ENCODE measurements around the gene TLK2.

TLK2 gene

DNA sequence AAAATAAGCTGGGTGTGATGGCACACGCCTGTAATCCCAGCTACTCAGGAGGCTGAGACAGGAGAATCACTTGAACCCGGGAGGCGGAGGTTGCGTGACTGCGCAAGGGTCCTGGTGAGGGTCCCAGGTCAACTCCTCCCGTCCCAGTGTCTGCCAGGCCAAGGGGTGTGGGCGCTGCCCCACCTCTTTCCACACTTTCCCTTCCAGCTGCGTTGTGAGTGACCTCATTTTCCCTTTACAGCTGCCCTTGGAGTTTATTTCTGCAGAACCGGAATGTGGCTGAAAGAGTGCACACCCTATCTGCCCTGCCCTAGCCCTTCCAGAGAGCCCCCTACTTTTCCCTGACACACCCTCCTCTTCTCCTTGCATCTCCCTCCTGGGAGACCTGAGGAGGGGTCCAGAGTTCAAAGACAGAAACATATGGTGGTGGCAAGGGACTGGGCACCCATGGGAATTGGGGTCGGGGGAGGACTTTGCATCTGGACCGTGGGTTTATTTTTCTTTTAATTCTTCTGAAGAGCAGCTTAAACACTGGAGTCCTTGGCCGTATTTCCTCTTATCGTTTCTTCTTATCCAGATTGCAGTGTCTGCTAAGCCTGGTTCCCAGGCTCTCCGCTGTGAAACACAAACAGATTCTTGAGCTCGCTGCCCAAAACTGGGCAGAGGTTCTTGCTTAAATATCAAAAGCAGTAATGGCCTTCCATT, 169.8 kb downstream of the TLK2 start:
- Histone ChIP-seq H3K9ac (ENCODE audit: low read length) (no peak overlapping the region), H3K4me3 (ENCODE audit: low read length) (no peak overlapping the region), H3K4me1 (ENCODE audit: control insufficient read depth, insufficient read depth, low read length) (peaks cover 2% of the 10 kb centered on the region), H3K27me3 (ENCODE audit: control insufficient read depth, insufficient read depth, low read length) (no peaks in the 10 kb centered on the region), H3K27ac (ENCODE audit: low read depth, low read length) (no peak overlapping the region), H3K36me3 (ENCODE audit: control insufficient read depth, insufficient read depth, low read length) (no peaks in the 10 kb centered on the region)

GRCh38 chr17:62648956-62649294, 170.3 kb downstream of the TLK2 start:
- Histone ChIP-seq H3K9ac (ENCODE audit: low read length) (no peak overlapping the region), H3K27ac (ENCODE audit: low read depth, low read length) (no peak overlapping the region), H3K27me3 (ENCODE audit: control insufficient read depth, insufficient read depth, low read length) (no peaks in the 10 kb centered on the region), H3K36me3 (ENCODE audit: control insufficient read depth, insufficient read depth, low read length) (no peaks in the 10 kb centered on the region), H3K4me3 (ENCODE audit: low read length) (no peak overlapping the region), H3K4me1 (ENCODE audit: control insufficient read depth, insufficient read depth, low read length) (peaks cover 2% of the 10 kb centered on the region)

DNA sequence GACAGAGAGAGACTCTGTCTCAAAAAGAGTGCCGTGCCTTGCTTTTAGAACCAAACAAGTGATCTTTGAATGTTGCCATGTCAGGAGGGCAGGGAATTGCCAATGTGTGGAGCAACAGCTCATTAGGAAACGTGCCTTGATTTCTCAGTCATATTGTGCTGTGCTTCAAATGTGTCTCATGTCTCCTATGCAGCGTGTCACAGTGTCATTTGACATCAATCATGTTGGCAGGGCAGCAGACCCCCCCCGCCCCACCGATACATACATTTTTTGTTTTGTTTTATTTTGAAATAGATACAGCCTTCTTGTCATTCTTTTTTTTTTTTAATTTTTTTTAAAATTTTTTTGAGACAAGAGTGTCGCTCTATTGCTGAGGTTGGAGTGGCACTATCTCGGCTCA, 170.9 kb downstream of the TLK2 start:
- no peak overlapping the region for H3K9ac ChIP-seq (ENCODE audit: low read length)
- H3K4me1 ChIP-seq (ENCODE audit: control insufficient read depth, insufficient read depth, low read length): peaks cover 2% of the 10 kb centered on the region
- no peaks in the 10 kb centered on the region for H3K36me3 ChIP-seq (ENCODE audit: control insufficient read depth, insufficient read depth, low read length)
- H3K4me3 ChIP-seq (ENCODE audit: low read length): no peak overlapping the region
- no peaks in the 10 kb centered on the region for H3K27me3 ChIP-seq (ENCODE audit: control insufficient read depth, insufficient read depth, low read length)
- no peak overlapping the region for H3K27ac ChIP-seq (ENCODE audit: low read depth, low read length)

- Histone ChIP-seq H3K4me3 (ENCODE audit: low read length) (no peak overlapping the region), H3K9ac (ENCODE audit: low read length) (no peak overlapping the region), H3K36me3 (ENCODE audit: control insufficient read depth, insufficient read depth, low read length) (no peaks in the 10 kb centered on the region), H3K27ac (ENCODE audit: low read depth, low read length) (no peak overlapping the region), H3K4me1 (ENCODE audit: control insufficient read depth, insufficient read depth, low read length) (peaks cover 4% of the 10 kb centered on the region), H3K27me3 (ENCODE audit: control insufficient read depth, insufficient read depth, low read length) (no peaks in the 10 kb centered on the region)
Observed at GRCh38 chr17:62650587-62650986, 172.0 kb downstream of the TLK2 start.

GRCh38 chr17:62652251-62653001, 173.8 kb downstream of the TLK2 start:
- H3K36me3 ChIP-seq (ENCODE audit: control insufficient read depth, insufficient read depth, low read length): no peaks in the 10 kb centered on the region
- H3K9ac ChIP-seq (ENCODE audit: low read length): no peak overlapping the region
- H3K4me3 ChIP-seq (ENCODE audit: low read length): peak overlapping the region; percentile 58
- no peaks in the 10 kb centered on the region for H3K27me3 ChIP-seq (ENCODE audit: control insufficient read depth, insufficient read depth, low read length)
- H3K4me1 ChIP-seq (ENCODE audit: control insufficient read depth, insufficient read depth, low read length): peaks cover 4% of the 10 kb centered on the region
- H3K27ac ChIP-seq (ENCODE audit: low read depth, low read length): peak overlapping the region; percentile 24

GRCh38 chr17:62653002-62653825, 174.6 kb downstream of the TLK2 start:
- no peaks in the 10 kb centered on the region for H3K27me3 ChIP-seq (ENCODE audit: control insufficient read depth, insufficient read depth, low read length)
- H3K27ac ChIP-seq (ENCODE audit: low read depth, low read length): peak overlapping the region; percentile 41
- no peak overlapping the region for H3K9ac ChIP-seq (ENCODE audit: low read length)
- no peaks in the 10 kb centered on the region for H3K36me3 ChIP-seq (ENCODE audit: control insufficient read depth, insufficient read depth, low read length)
- peak overlapping the region; percentile 58 for H3K4me3 ChIP-seq (ENCODE audit: low read length)
- peaks cover 4% of the 10 kb centered on the region for H3K4me1 ChIP-seq (ENCODE audit: control insufficient read depth, insufficient read depth, low read length)

- H3K4me3 ChIP-seq (ENCODE audit: low read length): no peak overlapping the region
- H3K27ac ChIP-seq (ENCODE audit: low read depth, low read length): no peak overlapping the region
- H3K27me3 ChIP-seq (ENCODE audit: control insufficient read depth, insufficient read depth, low read length): no peaks in the 10 kb centered on the region
- no peak overlapping the region for H3K9ac ChIP-seq (ENCODE audit: low read length)
- H3K36me3 ChIP-seq (ENCODE audit: control insufficient read depth, insufficient read depth, low read length): no peaks in the 10 kb centered on the region
- peaks cover 4% of the 10 kb centered on the region for H3K4me1 ChIP-seq (ENCODE audit: control insufficient read depth, insufficient read depth, low read length)
Observed at GRCh38 chr17:62653826-62654761, 175.5 kb downstream of the TLK2 start.

GRCh38 chr17:62655656-62656055, 177.0 kb downstream of the TLK2 start:
- Histone ChIP-seq H3K36me3 (ENCODE audit: control insufficient read depth, insufficient read depth, low read length) (no peaks in the 10 kb centered on the region), H3K9ac (ENCODE audit: low read length) (no peak overlapping the region), H3K4me1 (ENCODE audit: control insufficient read depth, insufficient read depth, low read length) (peaks cover 4% of the 10 kb centered on the region), H3K27ac (ENCODE audit: low read depth, low read length) (no peak overlapping the region), H3K4me3 (ENCODE audit: low read length) (no peak overlapping the region), H3K27me3 (ENCODE audit: control insufficient read depth, insufficient read depth, low read length) (no peaks in the 10 kb centered on the region)

DNA sequence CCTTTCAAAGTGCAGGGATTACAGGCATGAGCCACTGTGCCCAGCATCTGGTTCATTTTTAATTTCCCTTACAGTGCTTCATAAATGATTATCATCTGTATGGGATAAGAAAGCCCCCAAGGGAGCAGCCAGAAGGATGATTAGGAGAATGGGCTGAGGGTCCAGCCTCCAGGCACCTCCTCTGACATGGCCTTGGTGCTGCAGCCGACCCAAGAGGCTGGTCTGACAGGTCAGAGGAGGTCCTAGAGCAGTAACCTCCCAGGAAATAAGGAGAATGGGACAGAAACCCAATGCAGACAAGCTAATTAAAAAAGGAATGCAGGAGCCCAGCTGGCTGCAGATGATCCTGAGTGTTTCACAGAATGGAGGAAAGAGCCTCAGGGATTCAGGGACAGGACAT, 177.8 kb downstream of the TLK2 start:
- H3K27ac ChIP-seq (ENCODE audit: low read depth, low read length): no peak overlapping the region
- H3K36me3 ChIP-seq (ENCODE audit: control insufficient read depth, insufficient read depth, low read length): no peaks in the 10 kb centered on the region
- H3K4me3 ChIP-seq (ENCODE audit: low read length): no peak overlapping the region
- H3K4me1 ChIP-seq (ENCODE audit: control insufficient read depth, insufficient read depth, low read length): peaks cover 4% of the 10 kb centered on the region
- no peaks in the 10 kb centered on the region for H3K27me3 ChIP-seq (ENCODE audit: control insufficient read depth, insufficient read depth, low read length)
- H3K9ac ChIP-seq (ENCODE audit: low read length): no peak overlapping the region

GRCh38 chr17:62657145-62657665, 178.6 kb downstream of the TLK2 start:
- Histone ChIP-seq H3K9ac (ENCODE audit: low read length) (no peak overlapping the region), H3K27ac (ENCODE audit: low read depth, low read length) (no peak overlapping the region), H3K4me3 (ENCODE audit: low read length) (no peak overlapping the region), H3K27me3 (ENCODE audit: control insufficient read depth, insufficient read depth, low read length) (no peaks in the 10 kb centered on the region), H3K36me3 (ENCODE audit: control insufficient read depth, insufficient read depth, low read length) (no peaks in the 10 kb centered on the region), H3K4me1 (ENCODE audit: control insufficient read depth, insufficient read depth, low read length) (peaks cover 4% of the 10 kb centered on the region)

DNA sequence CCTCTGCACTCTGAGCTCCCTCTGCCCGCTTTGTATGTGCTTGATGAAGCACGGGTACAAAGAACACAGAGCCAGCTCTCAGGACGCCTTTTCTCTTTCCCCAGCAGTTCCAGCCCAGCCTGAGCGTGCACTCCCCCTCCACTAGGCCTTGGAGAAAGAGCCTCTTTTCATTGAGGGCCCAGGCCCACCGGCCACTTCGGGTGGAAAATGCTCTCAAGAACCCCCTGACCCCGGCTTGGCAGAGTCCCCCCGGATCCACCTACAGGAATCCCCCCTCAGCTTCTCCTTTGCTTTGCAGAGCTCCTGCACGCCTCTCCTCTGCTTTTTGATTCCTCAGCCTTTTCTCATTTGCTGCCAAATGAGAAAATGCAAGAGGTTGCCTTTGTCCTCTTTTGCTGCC, 179.1 kb downstream of the TLK2 start:
- H3K4me3 ChIP-seq (ENCODE audit: low read length): no peak overlapping the region
- no peaks in the 10 kb centered on the region for H3K27me3 ChIP-seq (ENCODE audit: control insufficient read depth, insufficient read depth, low read length)
- no peak overlapping the region for H3K9ac ChIP-seq (ENCODE audit: low read length)
- H3K4me1 ChIP-seq (ENCODE audit: control insufficient read depth, insufficient read depth, low read length): peaks cover 4% of the 10 kb centered on the region
- H3K27ac ChIP-seq (ENCODE audit: low read depth, low read length): no peak overlapping the region
- no peaks in the 10 kb centered on the region for H3K36me3 ChIP-seq (ENCODE audit: control insufficient read depth, insufficient read depth, low read length)

Data from rectal smooth muscle tissue (tissue), 1 donor.